ENCODE measurements around the gene SMARCA5. TPM values are rescaled to one million over a fixed set of nuclear protein-coding genes. Genes with fewer than 3 reads are reported as not detected.

The SMARCA5 gene
- total and polyA plus RNA-seq, 9 of the 15 experiments (the other 6 are each of a cell fraction or from before 2014, with no cell fraction given): 21.6 to 57.8 (median 34.6) TPM

GRCh38 chr4:143473334-143474126 lies 40.0 kb upstream of the SMARCA5 start:
- Histone ChIP-seq H2AFZ (ENCODE audit: low read depth, low read length) (no peak overlapping the region), H3K27ac (ENCODE audit: extremely low read depth, low read depth, low read length) (no peak overlapping the region), H3K9me1 (ENCODE audit: control insufficient read depth, insufficient read depth, low read length) (no peaks in the 10 kb centered on the region), H3K4me2 (ENCODE audit: insufficient read depth, low read length) (no peak overlapping the region), H3K4me1 (replicated peaks in 1 of 2; ENCODE audit: control insufficient read depth in 2 of 2, insufficient read depth in 2 of 2, low read length in 2 of 2) (no peaks in the 10 kb centered on the region), H3K79me2 (ENCODE audit: control insufficient read depth, insufficient read depth, low read length) (no peaks in the 10 kb centered on the region), H3K9me3 (replicated peaks; ENCODE audit: control insufficient read depth, insufficient read depth, low read depth, low read length) (no peaks in the 10 kb centered on the region), H3K27me3 (ENCODE audit: control insufficient read depth in 2 of 2, insufficient read depth in 2 of 2, low read length in 2 of 2) (no peaks in the 10 kb centered on the region), H4K20me1 (replicated peaks; ENCODE audit: control insufficient read depth, insufficient read depth, low read length) (no peaks in the 10 kb centered on the region), H3K4me3 (no peak overlapping the region), H3K36me3 (ENCODE audit: control insufficient read depth, insufficient read depth, low read length) (peaks cover 16% of the 10 kb centered on the region), H3K9ac (ENCODE audit: insufficient read depth in 1 of 2, low read depth in 2 of 2, low read length in 2 of 2) (no peak overlapping the region)
- intact Hi-C loops (cut with micrococcal nuclease) (no loop called here), in situ Hi-C loops (cut with MboI) (no loop called here)
- TF ChIP-seq JUNB (CRISPR knock-in tag; conservative IDR thresholded peaks at IDR 0.05): no peak
- FAIRE-seq: no peak
- WGBS (ENCODE audit: insufficient coverage, low coverage, missing lambda C conversion rate): 50% methylated on average over 1 of the region's 1 CpG
- CTCF ChIA-PET (ENCODE audit: low intra/inter-chr PET ratio): no interaction called here
- POLR2A ChIA-PET: no interaction called here
- no peak for ATAC-seq
- no TSS peak for BruUV-seq (replicated peaks)
- DNase-seq (ENCODE audit: extremely low read depth in 1 of 4, low spot score in 3 of 4): no peak

GRCh38 chr4:143477487-143477886 lies 36.0 kb upstream of the SMARCA5 start:
- 32% methylated on average over 2 of the region's 2 CpGs for WGBS (ENCODE audit: insufficient coverage, low coverage, missing lambda C conversion rate)
- intact Hi-C loops (cut with micrococcal nuclease) (no loop called here), in situ Hi-C loops (cut with MboI) (loop anchor here (25.0 kb wide), 1 partner anchor 615 kb away; no protein-coding TSS in a partner anchor)
- H3K9me3 ChIP-seq (replicated peaks; ENCODE audit: control insufficient read depth, insufficient read depth, low read depth, low read length): no peaks in the 10 kb centered on the region
- H4K20me1 ChIP-seq (replicated peaks; ENCODE audit: control insufficient read depth, insufficient read depth, low read length): no peaks in the 10 kb centered on the region
- H3K4me2 ChIP-seq (ENCODE audit: insufficient read depth, low read length): no peak overlapping the region
- POLR2A ChIA-PET: no interaction called here
- BruUV-seq (replicated peaks): no TSS peak
- H3K4me1 ChIP-seq (replicated peaks in 1 of 2; ENCODE audit: control insufficient read depth in 2 of 2, insufficient read depth in 2 of 2, low read length in 2 of 2): no peaks in the 10 kb centered on the region
- DNase-seq (ENCODE audit: extremely low read depth in 1 of 4, low spot score in 3 of 4): no peak
- H3K4me3 ChIP-seq: no peak overlapping the region
- peak; percentile 34; the same call in 1 of the 3 replicates for ATAC-seq
- no peaks in the 10 kb centered on the region for H3K27me3 ChIP-seq (ENCODE audit: control insufficient read depth in 2 of 2, insufficient read depth in 2 of 2, low read length in 2 of 2)
- H3K36me3 ChIP-seq (ENCODE audit: control insufficient read depth, insufficient read depth, low read length): no peaks in the 10 kb centered on the region; the same call in 2 of the 3 replicates
- no peak overlapping the region for H2AFZ ChIP-seq (ENCODE audit: low read depth, low read length)
- H3K27ac ChIP-seq (ENCODE audit: extremely low read depth, low read depth, low read length): no peak overlapping the region
- no peaks in the 10 kb centered on the region for H3K9me1 ChIP-seq (ENCODE audit: control insufficient read depth, insufficient read depth, low read length)
- no peaks in the 10 kb centered on the region for H3K79me2 ChIP-seq (ENCODE audit: control insufficient read depth, insufficient read depth, low read length)
- FAIRE-seq: no peak
- CTCF ChIA-PET (ENCODE audit: low intra/inter-chr PET ratio): no interaction called here
- H3K9ac ChIP-seq (ENCODE audit: insufficient read depth in 1 of 2, low read depth in 2 of 2, low read length in 2 of 2): no peak overlapping the region
- TF ChIP-seq HDAC2 (IDR thresholded peaks at IDR 0.05): no peak
- TF ChIP-seq PTTG1 (tag; IDR thresholded peaks at IDR 0.05; ENCODE audit: low read depth): no peak
- TF ChIP-seq SIX5 (IDR thresholded peaks at IDR 0.05; ENCODE audit: borderline replicate concordance in 1 of 2, insufficient read depth in 1 of 2, low read depth in 1 of 2, low read length in 2 of 2): peak in 1 of 2 experiments; percentile 25; a peak in 1 of 4 replicates
- TF ChIP-seq CBFA2T3 (IDR thresholded peaks at IDR 0.05): no peak
- peak; percentile 59 for TF ChIP-seq HCFC1 (IDR thresholded peaks at IDR 0.05; ENCODE audit: low read depth, low read length)
- no peak for TF ChIP-seq ZBTB17 (CRISPR knock-in tag; IDR thresholded peaks at IDR 0.05)
- TF ChIP-seq CEBPZ (IDR thresholded peaks at IDR 0.05; ENCODE audit: borderline replicate concordance, low read depth, low read length): no peak
- no peak for TF ChIP-seq NCOA4 (IDR thresholded peaks at IDR 0.05; ENCODE audit: partially characterized antibody)
- TF ChIP-seq ZNF696 (CRISPR knock-in tag; conservative IDR thresholded peaks at IDR 0.05): no peak

Data from K562 (cell line).